Psoas muscle (tissue), 8 donors: Measurements from ENCODE around the gene SGSM1. TPM values are rescaled to one million over a fixed set of nuclear protein-coding genes. Genes with fewer than 3 reads are reported as not detected.

Experiments
- ATAC-seq, 4 donors: fragments of 200-7000 bp; cut with Tn5 transposase; one replicate each; pipeline ENCODE4 v1.9.1; 2020; ENCODE audit warnings: moderate library complexity in 3 of 4, mild to moderate bottlenecking in 2 of 4
- DNase-seq, 2 donors: peaks; one replicate each; pipeline ENCODE4 v3.0.0-alpha.2; 2020
- H3K27ac ChIP-seq: fragments of 200-600 bp; one replicate; pipeline ENCODE4 v1.8.0; 2022
- H3K27me3 ChIP-seq, 3 donors: fragments of 200-600 bp in 1 of 3; one replicate each; pipeline versions ENCODE4 v1.6.1 to v1.8.0; 2013 to 2022; ENCODE audit warnings: low read length in 2 of 3, mild to moderate bottlenecking in 2 of 3, moderate library complexity in 1 of 3; ENCODE audit not compliant: insufficient read depth in 3 of 3
- H3K36me3 ChIP-seq, 2 donors: fragments of 200-600 bp in 1 of 2; one replicate each; pipeline versions ENCODE4 v1.6.1 to v1.8.0; 2013 to 2022; ENCODE audit warnings: low read depth in 1 of 2, mild to moderate bottlenecking in 1 of 2, moderate library complexity in 1 of 2; ENCODE audit not compliant: insufficient read depth in 1 of 2
- H3K4me1 ChIP-seq: fragments of 200-600 bp; one replicate; pipeline ENCODE4 v1.8.0; 2022
- H3K4me3 ChIP-seq: fragments of 200-600 bp; one replicate; pipeline ENCODE4 v1.8.0; 2022; ENCODE audit warnings: mild to moderate bottlenecking
- H3K9me3 ChIP-seq: fragments of 200-600 bp; one replicate; pipeline ENCODE4 v1.8.0; 2022
- WGBS, 3 donors: extraction: QIAGEN DNeasy Blood & Tissue Kit; methylation state at CpG; one replicate each; pipeline versions ENCODE4 v1.1.6 to v1.1.7; 2013; 5-methylcytosine and 5-hydroxymethylcytosine counted together
- intact Hi-C, 2 donors: fragments of 100-400 bp; cut with DNase I; formaldehyde crosslinking; loops; one replicate each; pipeline versions ENCODE4 v1.11.0 to v1.14.2; 2022
- polyA plus RNA-seq, 3 donors: library from polyadenylated mRNA; stranded (reverse); fragments of 200-250 nt; gene quantifications; one replicate each; pipeline ENCODE4 v1.2.3, GENCODE V29; 2013
- total RNA-seq, 4 donors: library from RNA; stranded (reverse); fragmentation: NEBNext Ultra II Directional in 2 of 4; extraction: Animal tissue kit (Norgen Biotek cat#: 25700) in 2 of 4; gene quantifications; one replicate each; pipeline versions ENCODE4 v1.2.1 to v1.2.4, GENCODE V29; 2021 to 2023
- TF ChIP-seq, protein P1 (sequence below): fragments of 200-600 bp; IDR thresholded peaks from one replicate; pipeline ENCODE4 v1.8.0; 2022; ENCODE audit warnings: antibody characterized with exemption
- donor health status: healthy with polysubstance abuse.
- donor health status: DM: no; HTN: no; CAD: no; lungs with moderate emphysema.
- donor health status: Bipolar disorder and iron deficiency.
- donor health status: healthy.
- donor health status: DM: yes; HTN: yes; CAD: no.
- donor health status: DM: no; HTN: no; CAD: no.
- donor health status: DM: no; HTN: no; CAD: no.
- donor health status: DM: yes; HTN: yes; CAD: no.

SGSM1 gene
- total and polyA plus RNA-seq, 7 donors: 0.03 to 0.98 (median 0.32) TPM

DNA sequence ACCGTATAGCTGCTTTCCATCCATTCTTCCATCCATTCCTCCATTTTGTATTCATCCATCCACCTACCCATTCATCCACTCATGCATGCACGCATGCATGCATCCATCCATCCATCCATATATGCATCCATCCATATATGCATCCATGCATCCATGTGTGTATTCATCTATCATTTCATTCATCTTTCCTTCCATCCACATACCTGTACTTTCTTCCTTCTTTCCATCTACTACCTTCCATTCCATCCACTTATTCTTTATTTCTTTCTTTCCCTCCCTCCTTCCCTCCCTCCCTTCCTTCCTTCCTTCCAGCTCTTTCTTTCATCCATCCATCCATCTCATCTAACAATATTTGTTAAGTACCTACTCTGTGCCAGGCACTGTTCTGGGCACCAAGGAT lies 166.4 kb downstream of the SGSM1 start:
- WGBS, 3 donors: 72 to 100% (median 96%) methylated on average over 2 of the region's 2 CpGs
- H3K4me1 ChIP-seq: peaks cover 5% of the 10 kb centered on the region
- no peak for ATAC-seq
- TF ChIP-seq, protein P1, sequence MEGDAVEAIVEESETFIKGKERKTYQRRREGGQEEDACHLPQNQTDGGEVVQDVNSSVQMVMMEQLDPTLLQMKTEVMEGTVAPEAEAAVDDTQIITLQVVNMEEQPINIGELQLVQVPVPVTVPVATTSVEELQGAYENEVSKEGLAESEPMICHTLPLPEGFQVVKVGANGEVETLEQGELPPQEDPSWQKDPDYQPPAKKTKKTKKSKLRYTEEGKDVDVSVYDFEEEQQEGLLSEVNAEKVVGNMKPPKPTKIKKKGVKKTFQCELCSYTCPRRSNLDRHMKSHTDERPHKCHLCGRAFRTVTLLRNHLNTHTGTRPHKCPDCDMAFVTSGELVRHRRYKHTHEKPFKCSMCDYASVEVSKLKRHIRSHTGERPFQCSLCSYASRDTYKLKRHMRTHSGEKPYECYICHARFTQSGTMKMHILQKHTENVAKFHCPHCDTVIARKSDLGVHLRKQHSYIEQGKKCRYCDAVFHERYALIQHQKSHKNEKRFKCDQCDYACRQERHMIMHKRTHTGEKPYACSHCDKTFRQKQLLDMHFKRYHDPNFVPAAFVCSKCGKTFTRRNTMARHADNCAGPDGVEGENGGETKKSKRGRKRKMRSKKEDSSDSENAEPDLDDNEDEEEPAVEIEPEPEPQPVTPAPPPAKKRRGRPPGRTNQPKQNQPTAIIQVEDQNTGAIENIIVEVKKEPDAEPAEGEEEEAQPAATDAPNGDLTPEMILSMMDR: no peak
- DNase-seq: no peak
- H3K27me3 ChIP-seq: no peaks in the 10 kb centered on the region
- intact Hi-C loops: no loop called here
- H3K4me3 ChIP-seq: no peak overlapping the region
- H3K9me3 ChIP-seq: no peaks in the 10 kb centered on the region
- H3K27ac ChIP-seq: no peak overlapping the region
- H3K36me3 ChIP-seq: no peaks in the 10 kb centered on the region

DNA sequence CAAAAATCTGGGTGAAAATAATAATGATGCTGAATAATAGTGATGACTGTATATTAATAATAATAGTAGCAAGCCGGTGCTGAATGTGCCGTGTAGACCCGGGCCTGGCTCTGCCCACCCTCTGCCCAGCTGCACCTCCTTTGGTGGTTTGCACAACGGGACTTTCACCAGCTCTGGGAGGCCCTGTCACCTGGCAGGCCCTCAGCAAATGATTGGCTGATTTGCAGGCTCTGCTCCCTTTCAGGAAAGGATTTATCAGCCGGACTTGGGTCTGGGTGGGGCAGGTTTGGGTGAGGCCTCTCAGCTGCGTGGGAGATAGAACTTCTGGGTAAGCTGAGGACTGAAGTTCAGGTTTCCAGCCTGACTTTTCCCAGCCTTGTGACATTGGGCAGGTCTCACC lies 167.9 kb downstream of the SGSM1 start:
- intact Hi-C loops: no loop called here
- Histone ChIP-seq H3K27me3 (no peaks in the 10 kb centered on the region), H3K4me1 (no peaks in the 10 kb centered on the region), H3K36me3 (no peaks in the 10 kb centered on the region), H3K9me3 (no peaks in the 10 kb centered on the region), H3K4me3 (no peak overlapping the region), H3K27ac (no peak overlapping the region)
- no peak for ATAC-seq
- no peak for DNase-seq
- TF ChIP-seq, protein P1: no peak
- WGBS, 3 donors: 67 to 84% (median 72%) methylated on average over 6 of the region's 6 CpGs

DNA sequence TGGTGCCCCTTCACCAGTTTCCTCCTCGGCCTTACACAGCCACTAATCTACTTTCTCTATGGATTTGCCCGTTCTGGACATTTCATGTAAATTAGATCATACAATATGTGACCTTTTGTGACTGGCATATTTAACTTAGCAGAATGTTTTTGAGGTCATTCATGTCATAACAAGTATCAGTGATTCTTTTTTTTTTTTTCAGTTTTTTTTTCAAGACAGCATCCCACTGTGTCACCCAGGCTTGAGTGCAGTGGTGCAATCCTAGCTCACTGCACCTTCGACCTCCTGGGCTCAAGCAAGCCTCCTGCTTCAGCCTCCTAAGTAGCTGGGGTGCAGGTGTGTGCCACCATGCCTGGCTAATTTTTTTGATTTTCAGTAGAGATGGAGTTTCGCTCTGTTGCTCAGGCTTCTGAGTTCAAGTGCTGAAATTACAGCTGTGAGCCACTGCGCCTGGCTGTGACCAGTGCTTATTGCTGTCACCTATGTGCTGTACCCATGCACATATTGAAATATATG lies 169.2 kb downstream of the SGSM1 start:
- TF ChIP-seq, protein P1: no peak
- Histone ChIP-seq H3K36me3 (no peaks in the 10 kb centered on the region), H3K4me1 (no peaks in the 10 kb centered on the region), H3K27me3 (no peaks in the 10 kb centered on the region), H3K27ac (no peak overlapping the region), H3K4me3 (no peak overlapping the region), H3K9me3 (no peaks in the 10 kb centered on the region)
- DNase-seq (no peak), ATAC-seq (no peak)
- WGBS, 3 donors: 87 to 93% (median 90%) methylated on average over 5 of the region's 5 CpGs
- intact Hi-C loops: no loop called here

DNA sequence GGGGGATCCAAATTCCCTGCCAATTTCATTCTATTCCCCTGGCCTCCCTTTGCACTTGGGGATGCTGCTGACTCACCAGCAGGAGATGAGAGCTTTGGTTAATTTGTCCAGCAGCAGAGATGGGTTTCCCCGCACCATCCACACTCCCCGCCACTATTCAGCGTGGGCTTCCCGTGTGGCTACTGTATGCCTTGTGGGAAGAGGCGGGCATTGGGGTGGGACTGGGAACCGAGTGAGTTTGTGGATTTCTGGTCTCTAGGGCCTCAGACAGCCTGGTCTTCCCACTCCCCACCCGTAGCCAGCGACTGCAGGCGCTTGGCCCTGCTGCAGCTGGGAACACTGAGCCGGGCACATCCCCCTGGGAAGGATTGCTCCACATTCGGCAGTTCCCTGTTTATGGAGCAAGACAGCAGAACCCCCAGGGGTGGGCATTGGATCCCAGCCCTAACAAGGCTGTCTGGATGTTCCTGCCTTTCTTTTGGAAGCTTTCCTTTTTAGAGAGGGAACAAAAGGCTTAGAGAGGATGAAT lies 169.9 kb downstream of the SGSM1 start:
- Histone ChIP-seq H3K4me1 (no peaks in the 10 kb centered on the region), H3K27ac (peak overlapping the region; percentile 16), H3K27me3 (no peaks in the 10 kb centered on the region), H3K36me3 (no peaks in the 10 kb centered on the region), H3K9me3 (no peaks in the 10 kb centered on the region), H3K4me3 (no peak overlapping the region)
- peak; percentile 77 to 91 for DNase-seq
- TF ChIP-seq, protein P1: no peak
- intact Hi-C loops: no loop called here
- peak in 3 of 4 donors; percentile 48 to 78 (median 60) for ATAC-seq
- WGBS, 3 donors: 29 to 44% (median 42%) methylated on average over 11 of the region's 11 CpGs
